Mesenchymal stem cell (in vitro differentiated cells and primary cell): ENCODE measurements around the gene ANKRD13C. TPM values are rescaled to one million over a fixed set of nuclear protein-coding genes. Genes with fewer than 3 reads are reported as not detected.

Experiments used
- DNase-seq: peaks from one replicate; pipeline ENCODE4 v3.0.0-alpha.2; 2013
- H2AFZ ChIP-seq: one replicate; pipeline ENCODE4 v1.6.1; 2013; ENCODE audit warnings: low read depth, mild to moderate bottlenecking, control low read depth, inconsistent platforms, low read length, moderate library complexity
- H2AK5ac ChIP-seq: 2 replicates; pipeline ENCODE4 v1.6.1; 2013; ENCODE audit warnings: low read length, moderate library complexity, mild to moderate bottlenecking, inconsistent platforms; ENCODE audit not compliant: severe bottlenecking
- H2BK120ac ChIP-seq: one replicate; pipeline ENCODE4 v1.6.1; 2013; ENCODE audit warnings: low read depth, mild to moderate bottlenecking, inconsistent platforms, low read length, moderate library complexity
- H2BK12ac ChIP-seq, 2 experiments: one replicate each; pipeline ENCODE4 v1.6.1; 2013; ENCODE audit warnings: inconsistent platforms in 2 of 2, low read length in 2 of 2, mild to moderate bottlenecking in 2 of 2, moderate library complexity in 2 of 2, control low read depth in 1 of 2
- H2BK15ac ChIP-seq: one replicate; pipeline ENCODE4 v1.6.1; 2013; ENCODE audit warnings: mild to moderate bottlenecking, low read depth, inconsistent platforms; ENCODE audit not compliant: poor library complexity, severe bottlenecking
- H2BK5ac ChIP-seq: 2 replicates; pipeline ENCODE4 v1.6.1; 2013; ENCODE audit warnings: low read depth, mild to moderate bottlenecking, low read length, control low read depth, inconsistent platforms; ENCODE audit not compliant: poor library complexity, severe bottlenecking
- H3K14ac ChIP-seq, 2 experiments: one replicate each; pipeline ENCODE4 v1.6.1; 2013; ENCODE audit warnings: inconsistent platforms in 2 of 2, low read length in 2 of 2, control low read depth in 1 of 2, mild to moderate bottlenecking in 1 of 2, moderate library complexity in 1 of 2
- H3K18ac ChIP-seq, 2 experiments: one replicate each; pipeline ENCODE4 v1.6.1; 2013; ENCODE audit warnings: inconsistent platforms in 2 of 2, low read length in 2 of 2, control low read depth in 1 of 2, low read depth in 1 of 2, mild to moderate bottlenecking in 1 of 2
- H3K23ac ChIP-seq, 2 experiments: one replicate each; pipeline ENCODE4 v1.6.1; 2013; ENCODE audit warnings: inconsistent platforms in 2 of 2, low read length in 2 of 2, mild to moderate bottlenecking in 2 of 2, moderate library complexity in 2 of 2, control low read depth in 1 of 2
- H3K27ac ChIP-seq: 2 replicates; pipeline ENCODE4 v1.5.1; 2013; ENCODE audit warnings: mild to moderate bottlenecking, moderate library complexity, low read length, control low read depth, inconsistent platforms; ENCODE audit not compliant: poor library complexity, severe bottlenecking
- H3K27me3 ChIP-seq, 2 experiments: 2 replicates each; pipeline versions ENCODE4 v1.6.1 to v1.7.0; 2013; ENCODE audit warnings: low read length in 2 of 2, mild to moderate bottlenecking in 2 of 2, moderate library complexity in 2 of 2, control low read depth in 1 of 2, inconsistent platforms in 1 of 2; ENCODE audit not compliant: control insufficient read depth in 1 of 2, insufficient read depth in 1 of 2
- H3K36me3 ChIP-seq, 2 experiments: 2 replicates each; pipeline versions ENCODE4 v1.6.1 to v1.7.0; 2013; ENCODE audit warnings: low read length in 2 of 2, control low read depth in 1 of 2, inconsistent platforms in 1 of 2, low read depth in 1 of 2, mild to moderate bottlenecking in 1 of 2; ENCODE audit not compliant: insufficient read depth in 2 of 2, control insufficient read depth in 1 of 2
- H3K4ac ChIP-seq, 2 experiments: one replicate each; pipeline ENCODE4 v1.6.1; 2013; ENCODE audit warnings: inconsistent platforms in 2 of 2, low read length in 2 of 2, mild to moderate bottlenecking in 2 of 2, moderate library complexity in 2 of 2, control low read depth in 1 of 2, low read depth in 1 of 2
- H3K4me1 ChIP-seq: 2 replicates; pipeline ENCODE4 v1.6.1; 2013; ENCODE audit warnings: low read depth, low read length, control low read depth; ENCODE audit not compliant: control insufficient read depth, insufficient read depth
- H3K4me2 ChIP-seq: 2 replicates; pipeline ENCODE4 v1.6.1; 2013; ENCODE audit warnings: low read length, mild to moderate bottlenecking, inconsistent platforms; ENCODE audit not compliant: poor library complexity, severe bottlenecking
- H3K4me3 ChIP-seq, 2 experiments: 2 replicates each; pipeline versions ENCODE4 v1.5.1 to v1.7.0; 2013; ENCODE audit warnings: low read length in 2 of 2, mild to moderate bottlenecking in 2 of 2, control low read depth in 1 of 2, low read depth in 1 of 2; ENCODE audit not compliant: insufficient read depth in 1 of 2
- H3K79me1 ChIP-seq: replicated peaks from 2 replicates; pipeline ENCODE4 v1.6.1; 2013; ENCODE audit warnings: mild to moderate bottlenecking, control low read depth, low read length, inconsistent platforms; ENCODE audit not compliant: poor library complexity, severe bottlenecking
- H3K9ac ChIP-seq: 2 replicates; pipeline ENCODE4 v1.7.0; 2013; ENCODE audit warnings: mild to moderate bottlenecking, low read length, moderate library complexity
- H3K9me3 ChIP-seq: 2 replicates; pipeline ENCODE4 v1.7.0; 2013; ENCODE audit warnings: mild to moderate bottlenecking, low read length; ENCODE audit not compliant: control insufficient read depth
- H4K8ac ChIP-seq: one replicate; pipeline ENCODE4 v1.6.1; 2013; ENCODE audit warnings: inconsistent platforms, mild to moderate bottlenecking, low read length, moderate library complexity
- H4K91ac ChIP-seq: one replicate; pipeline ENCODE4 v1.6.1; 2013; ENCODE audit warnings: mild to moderate bottlenecking, low read length, inconsistent platforms
- WGBS: methylation state at CpG from one replicate; pipeline ENCODE4 v1.1.7; 2013; ENCODE audit warnings: mixed read lengths; 5-methylcytosine and 5-hydroxymethylcytosine counted together
- polyA plus RNA-seq, 2 experiments: library from polyadenylated mRNA; stranded (reverse); fragments of 200-250 nt; gene quantifications; one replicate each; pipeline ENCODE4 v1.2.3, GENCODE V29; 2013

Gene ANKRD13C
- polyA plus RNA-seq (2013, experiment 1 of 2), result 22.4 TPM
- 23.5 TPM for polyA plus RNA-seq (2013, experiment 2 of 2)

- Histone ChIP-seq H3K4me3 (peak within 1 kb of the TSS; percentile 80 to 99), H2AK5ac (peak within 1 kb of the TSS; percentile 24), H2BK12ac (no peak within 1 kb of the TSS), H4K8ac (peak within 1 kb of the TSS; percentile 49), H3K27me3 (no peaks in the 10 kb centered on the region), H2BK120ac (peak within 1 kb of the TSS; percentile 50), H3K4me2 (peak within 1 kb of the TSS; percentile 83), H2BK15ac (peak within 1 kb of the TSS; percentile 90), H3K23ac (peak within 1 kb of the TSS in 1 of 2 experiments; percentile 86), H3K4me1 (peaks cover 9% of the 10 kb centered on the region), H3K36me3 (peaks cover 3 to 8% of the 10 kb centered on the region in 2 experiments), H3K27ac (peak within 1 kb of the TSS; percentile 88), H3K9ac (peak within 1 kb of the TSS; percentile 100), H2AFZ (peak within 1 kb of the TSS; percentile 48), H3K18ac (peak within 1 kb of the TSS; percentile 41 to 90), H3K79me1 (peaks cover 6% of the 10 kb centered on the region), H4K91ac (peak within 1 kb of the TSS; percentile 86), H3K14ac (peak within 1 kb of the TSS; percentile 81 to 96), H3K4ac (peak within 1 kb of the TSS; percentile 85 to 95), H2BK5ac (peak within 1 kb of the TSS; percentile 5), H3K9me3 (no peaks in the 10 kb centered on the region)
- peak; percentile 98 for DNase-seq
- under 1% methylated on average over 63 of the region's 65 CpGs for WGBS
These were observed at the start of gene ANKRD13C for GRCh38 chr1:70354332-70355110. TSS of gene ANKRD13C (minus strand) at chr1:70354722. CDS start at chr1:70354408, 314 bp downstream.

GRCh38 chr1:70403759-70404158 lies 49.2 kb upstream of the ANKRD13C start:
- H3K79me1 ChIP-seq, result no peaks in the 10 kb centered on the region
- no peak overlapping the region for H4K91ac ChIP-seq
- H3K23ac ChIP-seq, result no peak overlapping the region
- no peaks in the 10 kb centered on the region for H3K9me3 ChIP-seq
- no peak overlapping the region for H3K9ac ChIP-seq
- no peak overlapping the region for H2BK12ac ChIP-seq
- DNase-seq, result no peak
- no peak overlapping the region for H3K4me3 ChIP-seq
- 50% methylated on average over 1 of the region's 2 CpGs for WGBS
- H3K18ac ChIP-seq, result no peak overlapping the region
- H3K27ac ChIP-seq, result no peak overlapping the region
- H4K8ac ChIP-seq, result no peak overlapping the region
- no peak overlapping the region for H3K4me2 ChIP-seq
- H3K27me3 ChIP-seq, result no peaks in the 10 kb centered on the region
- no peak overlapping the region for H2BK120ac ChIP-seq
- H3K36me3 ChIP-seq, result no peaks in the 10 kb centered on the region
- H2AK5ac ChIP-seq, result no peak overlapping the region
- H2BK5ac ChIP-seq, result no peak overlapping the region
- H2BK15ac ChIP-seq, result no peak overlapping the region
- H3K4ac ChIP-seq, result no peak overlapping the region
- H3K4me1 ChIP-seq, result no peaks in the 10 kb centered on the region
- no peak overlapping the region for H2AFZ ChIP-seq
- no peak overlapping the region for H3K14ac ChIP-seq

- Histone ChIP-seq H4K8ac (no peak overlapping the region), H3K4ac (no peak overlapping the region), H2BK12ac (no peak overlapping the region), H3K79me1 (no peaks in the 10 kb centered on the region), H2AK5ac (no peak overlapping the region), H2AFZ (no peak overlapping the region), H3K9ac (no peak overlapping the region), H4K91ac (no peak overlapping the region), H3K4me1 (no peaks in the 10 kb centered on the region), H3K4me3 (no peak overlapping the region), H3K14ac (no peak overlapping the region), H3K4me2 (no peak overlapping the region), H2BK120ac (no peak overlapping the region), H2BK15ac (no peak overlapping the region), H3K9me3 (no peaks in the 10 kb centered on the region), H3K27ac (no peak overlapping the region), H3K18ac (no peak overlapping the region), H2BK5ac (no peak overlapping the region), H3K36me3 (no peaks in the 10 kb centered on the region), H3K23ac (no peak overlapping the region), H3K27me3 (no peaks in the 10 kb centered on the region)
- WGBS, result 75% methylated on average over 1 of the region's 1 CpG
- DNase-seq, result no peak
These were observed 47.5 kb upstream of the ANKRD13C start for GRCh38 chr1:70401974-70402373.

GRCh38 chr1:70400335-70400734 lies 45.8 kb upstream of the ANKRD13C start:
- no peak overlapping the region for H3K14ac ChIP-seq
- no peaks in the 10 kb centered on the region for H3K9me3 ChIP-seq
- no peak overlapping the region for H3K18ac ChIP-seq
- H3K23ac ChIP-seq, result no peak overlapping the region
- no CpG with 5 or more reads among the region's 1 CpG for WGBS
- no peak overlapping the region for H2BK15ac ChIP-seq
- H3K27ac ChIP-seq, result no peak overlapping the region
- H3K4me1 ChIP-seq, result no peaks in the 10 kb centered on the region
- no peak overlapping the region for H3K4me3 ChIP-seq
- H2BK5ac ChIP-seq, result no peak overlapping the region
- no peak overlapping the region for H4K8ac ChIP-seq
- no peak overlapping the region for H3K4ac ChIP-seq
- H3K9ac ChIP-seq, result no peak overlapping the region
- no peak overlapping the region for H2AFZ ChIP-seq
- no peaks in the 10 kb centered on the region for H3K79me1 ChIP-seq
- H3K4me2 ChIP-seq, result no peak overlapping the region
- H2BK12ac ChIP-seq, result no peak overlapping the region
- H2AK5ac ChIP-seq, result no peak overlapping the region
- H2BK120ac ChIP-seq, result no peak overlapping the region
- H3K27me3 ChIP-seq, result no peaks in the 10 kb centered on the region
- H4K91ac ChIP-seq, result no peak overlapping the region
- DNase-seq, result no peak
- no peaks in the 10 kb centered on the region for H3K36me3 ChIP-seq
